Esophagus muscularis mucosa (tissue), 2 donors: ENCODE measurements around the gene TIMM17B.

Experiments used
- EP300 ChIP-seq: sonication (generic); formaldehyde crosslinking; IDR thresholded peaks from one replicate; pipeline ENCODE4 v1.6.1; 2017; ENCODE audit warnings: antibody characterized with exemption
- POLR2A ChIP-seq: fragments of 450-650 bp; IDR thresholded peaks from one replicate; pipeline ENCODE4 v1.6.1; 2017; ENCODE audit warnings: antibody characterized with exemption, moderate library complexity, mild to moderate bottlenecking, low read depth

DNA sequence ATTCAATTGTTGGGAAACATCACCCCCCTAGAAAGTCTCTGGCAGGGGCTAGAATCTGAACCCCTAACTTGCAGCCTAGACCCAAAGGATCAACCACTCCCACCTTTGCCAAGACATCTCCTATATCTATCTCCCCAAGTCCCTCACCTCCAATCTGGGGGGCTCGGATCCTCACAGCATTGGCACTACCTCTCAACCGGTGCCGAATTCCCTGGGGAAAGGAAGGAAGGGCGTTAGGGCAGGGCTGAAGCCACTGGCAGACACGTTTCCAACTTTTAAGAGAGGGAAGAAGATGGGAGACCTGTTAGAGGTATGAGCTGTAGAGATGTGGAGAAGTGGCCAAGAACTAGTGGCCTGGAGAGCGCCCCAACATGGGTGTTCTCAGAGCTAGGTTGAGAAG lies 2.7 kb downstream of the TIMM17B start:
- TF ChIP-seq POLR2A (no peak), EP300 (no peak)
